Memory B cell (primary cell): ENCODE results near the gene ING5.
"Not testable (repeated sequence)": the region's sequence is repeated elsewhere in the genome, so short reads cannot be mapped to it uniquely, and the experiment has no call there.

Experiments used
- ATAC-seq: fragments of 150-1000 bp; cut with Tn5 transposase; 2 replicates; pipeline ENCODE4 v1.10.0; 2021; ENCODE audit warnings: low read depth, mild to moderate bottlenecking, moderate library complexity
- DNase-seq, 2 donors: peaks; one replicate each; pipeline ENCODE4 v3.0.0; 2022; ENCODE audit warnings: low spot score in 2 of 2
- H3K27ac Mint-ChIP-seq: one replicate; pipeline ENCODE4 v1.8.0; 2022; ENCODE audit warnings: mild to moderate bottlenecking, moderate library complexity, mixed read lengths
- H3K27me3 Mint-ChIP-seq: one replicate; pipeline ENCODE4 v1.8.0; 2022; ENCODE audit warnings: mixed read lengths
- H3K36me3 Mint-ChIP-seq: one replicate; pipeline ENCODE4 v1.8.0; 2022; ENCODE audit warnings: mild to moderate bottlenecking, mixed read lengths
- H3K4me1 Mint-ChIP-seq: one replicate; pipeline ENCODE4 v1.8.0; 2022; ENCODE audit warnings: mixed read lengths
- H3K4me3 Mint-ChIP-seq: one replicate; pipeline ENCODE4 v1.8.0; 2022; ENCODE audit warnings: mild to moderate bottlenecking, moderate library complexity, mixed read lengths
- H3K9me3 Mint-ChIP-seq: one replicate; pipeline ENCODE4 v1.8.0; 2022; ENCODE audit warnings: mixed read lengths

ING5 gene

DNA sequence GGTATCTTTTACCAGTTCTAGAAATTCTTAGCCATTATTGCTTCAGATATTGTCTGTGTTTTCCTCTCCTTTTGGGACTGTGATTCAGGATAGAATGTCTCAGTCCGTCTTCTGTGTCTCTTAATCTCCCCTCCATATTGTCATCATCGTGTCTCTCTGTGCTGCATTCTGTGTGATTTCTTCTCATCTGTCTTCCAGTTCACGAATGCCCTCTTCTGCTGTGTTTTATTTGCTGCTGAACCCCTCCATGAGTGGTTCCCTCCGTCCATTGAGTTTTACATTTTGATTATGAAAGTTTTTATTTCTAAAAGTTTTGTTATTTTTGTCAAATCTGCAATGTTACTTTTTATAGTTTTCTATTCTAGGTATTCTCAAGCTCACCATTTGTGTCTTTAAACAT is 44.2 kb downstream of the ING5 start:
- peaks cover 3% of the 10 kb centered on the region for H3K9me3 Mint-ChIP-seq
- H3K36me3 Mint-ChIP-seq: peaks cover 21% of the 10 kb centered on the region
- no peak overlapping the region for H3K27ac Mint-ChIP-seq
- no peak for ATAC-seq
- no peak overlapping the region for H3K4me3 Mint-ChIP-seq
- no peaks in the 10 kb centered on the region for H3K27me3 Mint-ChIP-seq
- H3K4me1 Mint-ChIP-seq: peaks cover 4% of the 10 kb centered on the region
- DNase-seq: no peak

DNA sequence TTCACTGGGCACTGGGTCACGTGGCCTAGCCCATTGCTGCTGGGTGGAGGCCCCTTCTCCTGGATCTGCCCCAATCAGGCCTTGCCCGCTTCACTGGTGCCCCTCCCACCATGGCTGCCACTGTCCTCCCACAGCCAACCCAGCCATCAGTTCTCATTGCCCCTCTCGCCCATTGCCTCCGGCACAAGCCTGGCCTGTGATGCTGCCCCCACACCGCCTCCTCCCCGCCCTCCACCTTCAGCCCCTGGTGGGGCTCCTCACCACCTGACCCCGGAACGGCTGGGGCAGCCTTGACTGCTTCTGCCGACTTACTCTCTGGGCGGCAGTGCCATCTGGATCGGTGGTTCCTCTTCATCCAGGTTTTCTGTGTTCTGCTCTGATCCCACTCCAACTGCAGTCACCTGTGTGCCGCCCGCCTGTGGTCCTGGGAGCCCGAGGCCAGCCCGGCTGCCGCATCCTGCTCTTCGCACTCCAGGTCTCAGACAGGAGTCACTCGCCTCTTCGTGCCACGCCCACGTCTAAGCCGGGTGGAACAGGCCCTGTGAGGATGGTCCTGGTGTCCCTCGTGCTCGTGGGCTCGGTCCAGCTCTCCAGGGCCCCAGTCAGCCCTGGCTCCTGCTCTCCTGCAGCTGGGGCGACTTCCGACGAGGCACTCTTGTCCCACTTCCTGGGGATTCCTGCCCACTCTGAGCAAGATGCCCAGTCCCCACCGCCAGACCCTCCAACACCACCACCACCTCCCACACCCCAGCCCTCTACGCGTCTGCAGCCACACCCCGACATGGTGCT is 46.8 kb downstream of the ING5 start:
- DNase-seq: no peak
- ATAC-seq: no peak
- H3K36me3 Mint-ChIP-seq: peaks cover 21% of the 10 kb centered on the region
- no peak overlapping the region for H3K4me3 Mint-ChIP-seq
- peaks cover 2% of the 10 kb centered on the region for H3K4me1 Mint-ChIP-seq
- no peaks in the 10 kb centered on the region for H3K27me3 Mint-ChIP-seq
- peaks cover 3% of the 10 kb centered on the region for H3K9me3 Mint-ChIP-seq
- no peak overlapping the region for H3K27ac Mint-ChIP-seq

DNA sequence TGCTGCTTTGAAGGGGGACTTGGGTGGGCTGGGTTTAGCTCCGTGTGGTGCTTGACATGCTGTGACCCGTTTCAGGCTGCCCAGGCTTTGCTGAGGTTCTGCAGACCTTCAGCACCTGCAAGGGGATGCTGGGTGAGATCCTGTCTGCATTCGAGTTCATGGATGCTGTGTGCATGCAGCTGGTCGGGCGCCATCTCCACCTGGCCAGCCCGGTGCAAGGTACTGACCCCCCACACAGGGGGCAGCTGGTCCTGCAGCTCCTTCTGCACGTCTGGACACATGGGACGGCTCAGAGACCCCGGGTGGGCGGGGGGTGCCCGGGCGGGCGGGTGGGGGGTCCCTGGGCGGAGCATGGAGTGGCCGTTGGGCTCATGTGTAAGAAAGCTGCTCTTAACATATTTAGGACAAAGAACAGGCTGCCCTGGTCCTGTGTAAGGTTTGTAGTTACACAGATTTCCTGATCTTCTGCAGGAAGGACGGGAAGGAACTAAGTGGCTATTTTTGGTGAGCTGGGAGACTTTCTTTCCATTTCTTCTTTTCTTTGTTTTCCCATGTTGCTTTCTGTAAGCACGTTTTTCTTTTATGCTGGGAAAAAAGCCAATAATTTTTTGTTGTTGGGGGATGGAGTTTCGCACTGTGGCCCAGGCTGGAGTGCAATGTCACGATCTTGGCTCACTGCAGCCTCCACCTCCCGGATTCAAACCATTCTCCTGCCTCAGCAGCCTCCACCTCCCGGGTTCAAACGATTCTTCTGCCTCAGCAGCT is 48.4 kb downstream of the ING5 start:
- Mint-ChIP-seq H3K4me3 (no peak overlapping the region), H3K27me3 (no peaks in the 10 kb centered on the region), H3K27ac (no peak overlapping the region), H3K36me3 (peaks cover 22% of the 10 kb centered on the region), H3K9me3 (peaks cover 3% of the 10 kb centered on the region), H3K4me1 (peaks cover 4% of the 10 kb centered on the region)
- DNase-seq (no peak), ATAC-seq (no peak)

DNA sequence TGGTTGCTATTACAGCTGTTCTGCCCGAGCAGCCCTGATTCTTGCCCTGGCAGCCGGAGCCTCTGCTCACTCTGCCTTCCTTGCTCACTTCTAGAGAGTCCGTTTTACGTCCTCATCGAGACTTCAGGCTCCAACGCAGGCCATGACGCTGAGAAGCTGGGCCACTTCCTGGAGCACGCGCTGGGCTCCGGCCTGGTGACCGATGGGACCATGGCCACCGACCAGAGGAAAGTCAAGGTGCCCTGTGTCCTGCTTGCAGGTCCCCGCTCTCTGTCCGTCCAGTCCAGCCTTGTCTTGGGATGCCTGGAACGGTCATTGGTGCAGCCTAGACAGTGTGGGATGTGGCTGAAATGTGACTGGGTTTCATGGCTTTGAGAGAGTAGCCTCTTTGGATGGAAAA is 49.3 kb downstream of the ING5 start:
- no peak overlapping the region for H3K27ac Mint-ChIP-seq
- no peaks in the 10 kb centered on the region for H3K9me3 Mint-ChIP-seq
- peaks cover 4% of the 10 kb centered on the region for H3K4me1 Mint-ChIP-seq
- H3K36me3 Mint-ChIP-seq: peaks cover 13% of the 10 kb centered on the region
- no peaks in the 10 kb centered on the region for H3K27me3 Mint-ChIP-seq
- ATAC-seq: no peak
- H3K4me3 Mint-ChIP-seq: no peak overlapping the region
- DNase-seq: no peak

DNA sequence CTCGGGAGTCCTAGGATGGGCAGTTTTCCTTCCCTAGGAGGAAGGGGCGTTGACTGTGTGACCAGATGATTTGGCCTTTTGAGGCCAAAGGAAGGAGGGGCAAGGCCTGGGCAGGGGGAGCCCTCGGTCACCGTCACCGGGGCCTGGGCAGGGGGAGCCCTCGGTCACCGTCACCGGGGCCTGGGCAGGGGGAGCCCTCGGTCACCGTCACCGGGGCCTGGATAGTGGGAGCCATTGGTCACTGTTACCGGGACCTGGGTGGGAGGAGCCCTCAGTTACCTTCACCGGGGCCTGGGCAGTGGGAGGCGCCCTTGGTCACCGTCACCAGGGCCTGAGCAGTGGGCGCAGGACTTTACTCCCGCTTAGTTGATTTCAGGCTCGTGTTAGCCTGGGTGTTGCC is 49.9 kb downstream of the ING5 start:
- no peaks in the 10 kb centered on the region for H3K9me3 Mint-ChIP-seq
- H3K36me3 Mint-ChIP-seq: peaks cover 12% of the 10 kb centered on the region
- no peak overlapping the region for H3K27ac Mint-ChIP-seq
- H3K27me3 Mint-ChIP-seq: no peaks in the 10 kb centered on the region
- no peak overlapping the region for H3K4me3 Mint-ChIP-seq
- H3K4me1 Mint-ChIP-seq: peaks cover 4% of the 10 kb centered on the region
- ATAC-seq: no peak
- no peak for DNase-seq

DNA sequence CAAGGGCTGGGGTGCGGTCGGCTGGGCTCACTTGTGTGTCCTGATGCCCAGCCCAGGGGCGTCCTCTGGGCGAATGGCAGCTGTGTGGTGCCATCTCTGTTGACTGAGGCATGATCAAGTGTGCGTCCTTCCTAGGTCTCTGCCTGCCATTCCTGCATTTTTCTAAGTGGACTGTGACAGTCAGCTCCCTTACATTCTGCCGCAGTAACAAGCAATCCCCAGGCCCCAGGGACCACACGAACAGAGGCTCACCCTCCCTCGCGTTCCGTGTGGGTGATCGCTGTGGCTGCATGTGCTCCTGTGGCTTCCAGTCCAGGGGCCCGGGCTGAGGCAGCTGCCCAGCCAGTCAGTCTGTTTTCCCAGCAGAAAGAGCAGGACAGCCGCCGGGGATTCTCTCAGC is 50.4 kb downstream of the ING5 start:
- DNase-seq (no peak), ATAC-seq (no peak)
- Mint-ChIP-seq H3K36me3 (peaks cover 14% of the 10 kb centered on the region), H3K4me3 (no peak overlapping the region), H3K27me3 (no peaks in the 10 kb centered on the region), H3K4me1 (peaks cover 4% of the 10 kb centered on the region), H3K9me3 (no peaks in the 10 kb centered on the region), H3K27ac (no peak overlapping the region)

DNA sequence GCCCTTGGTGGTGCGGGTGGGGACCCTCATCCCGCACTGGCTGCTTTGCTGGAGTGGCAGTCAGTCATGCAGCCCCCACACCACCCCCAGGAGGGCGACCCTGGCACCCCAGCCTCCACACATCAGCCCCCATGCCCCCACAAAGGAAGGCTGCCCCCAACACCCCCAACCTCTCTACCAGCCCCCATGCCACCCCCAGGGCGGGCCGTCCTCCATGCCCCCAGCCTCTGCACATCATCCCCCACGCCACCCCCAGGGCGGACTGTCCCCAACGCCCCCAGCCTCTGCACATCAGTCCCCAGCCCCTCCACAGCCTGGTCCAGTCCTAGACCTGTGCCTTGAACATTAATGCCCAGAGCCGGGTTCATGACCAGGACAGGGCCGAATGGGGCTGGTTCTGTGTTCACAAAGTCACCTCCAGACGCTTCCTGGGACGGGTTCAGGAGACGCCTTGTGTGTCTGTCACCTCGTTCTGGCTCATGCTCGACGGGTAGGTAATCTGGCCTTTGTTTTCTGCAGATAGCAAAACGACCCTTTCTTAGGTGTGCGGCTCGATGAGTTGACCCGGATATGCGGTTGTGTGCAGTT is 50.9 kb downstream of the ING5 start:
- DNase-seq (no peak), ATAC-seq (no peak)
- Mint-ChIP-seq H3K27me3 (no peaks in the 10 kb centered on the region), H3K9me3 (no peaks in the 10 kb centered on the region), H3K4me3 (no peak overlapping the region), H3K4me1 (peaks cover 4% of the 10 kb centered on the region), H3K27ac (no peak overlapping the region), H3K36me3 (peaks cover 14% of the 10 kb centered on the region)

DNA sequence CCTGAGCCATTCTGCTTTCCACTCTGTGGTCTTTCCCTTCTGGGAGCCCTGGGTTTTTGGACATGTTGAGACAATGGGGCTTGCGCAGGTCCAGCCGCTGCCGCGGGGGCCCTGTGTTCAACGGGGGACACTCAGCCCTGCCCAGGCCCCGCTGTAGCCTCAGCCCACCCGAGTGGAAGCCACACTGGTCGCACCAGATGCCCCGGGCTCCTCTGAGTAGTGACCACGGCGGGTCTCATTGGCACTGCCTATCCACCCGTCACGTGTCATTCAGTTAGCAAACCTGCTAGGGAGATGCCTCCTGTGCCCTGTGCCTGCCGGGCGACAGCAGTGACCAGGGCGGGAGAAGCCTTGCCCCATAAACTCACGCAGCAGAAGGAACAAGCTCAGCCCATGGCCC is 51.7 kb downstream of the ING5 start:
- no peaks in the 10 kb centered on the region for H3K27me3 Mint-ChIP-seq
- peaks cover 4% of the 10 kb centered on the region for H3K4me1 Mint-ChIP-seq
- no peak overlapping the region for H3K4me3 Mint-ChIP-seq
- H3K27ac Mint-ChIP-seq: no peak overlapping the region
- ATAC-seq: no peak
- no peak for DNase-seq
- H3K36me3 Mint-ChIP-seq: peaks cover 12% of the 10 kb centered on the region
- H3K9me3 Mint-ChIP-seq: no peaks in the 10 kb centered on the region

DNA sequence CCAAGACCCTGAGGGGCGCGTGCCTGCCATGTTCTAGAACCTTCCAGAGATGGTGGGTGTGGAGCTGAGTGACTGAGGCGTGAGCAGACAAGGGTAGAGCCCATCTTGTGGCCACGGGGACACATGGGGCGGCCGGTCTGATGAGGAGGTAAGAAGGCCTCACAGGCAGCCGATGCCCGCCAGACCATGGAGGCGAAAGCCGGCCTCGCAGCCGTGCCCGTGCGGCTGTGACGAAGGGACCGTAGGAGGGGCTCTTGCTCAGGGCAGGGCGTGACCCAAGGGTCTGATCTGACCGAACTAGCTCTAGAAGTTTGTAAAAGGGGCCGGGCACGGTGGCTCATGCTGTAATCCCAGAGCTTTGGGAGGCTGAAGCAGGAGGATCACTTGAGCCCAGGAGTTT is 52.2 kb downstream of the ING5 start:
- DNase-seq (no peak), ATAC-seq (no peak)
- no peak overlapping the region for H3K27ac Mint-ChIP-seq
- peaks cover 4% of the 10 kb centered on the region for H3K4me1 Mint-ChIP-seq
- H3K27me3 Mint-ChIP-seq: no peaks in the 10 kb centered on the region
- H3K4me3 Mint-ChIP-seq: no peak overlapping the region
- peaks cover 10% of the 10 kb centered on the region for H3K36me3 Mint-ChIP-seq
- H3K9me3 Mint-ChIP-seq: no peaks in the 10 kb centered on the region

DNA sequence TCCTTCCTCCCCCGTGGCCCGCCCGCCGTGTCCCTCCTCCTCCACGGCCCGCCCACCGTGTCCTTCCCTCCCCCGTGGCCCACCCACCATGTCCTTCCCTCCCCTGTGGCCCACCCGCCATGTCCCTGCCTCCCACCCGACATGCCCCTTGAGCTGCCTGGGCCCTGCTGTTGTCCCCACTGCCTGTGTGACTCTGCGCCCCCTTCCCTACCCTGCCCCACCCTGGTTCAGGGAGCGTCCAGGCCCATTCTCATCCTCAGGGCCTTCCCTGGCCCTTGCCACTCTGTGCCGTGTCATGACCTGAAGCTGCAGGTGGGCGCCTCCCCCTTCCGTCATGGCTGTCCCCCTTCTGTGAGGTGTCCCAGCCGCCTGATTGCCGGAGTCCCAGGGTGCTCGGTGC is 53.3 kb downstream of the ING5 start:
- H3K27ac Mint-ChIP-seq: no peak overlapping the region
- H3K4me3 Mint-ChIP-seq: no peak overlapping the region
- no peaks in the 10 kb centered on the region for H3K9me3 Mint-ChIP-seq
- H3K27me3 Mint-ChIP-seq: no peaks in the 10 kb centered on the region
- DNase-seq: no peak
- H3K36me3 Mint-ChIP-seq: peaks cover 12% of the 10 kb centered on the region
- H3K4me1 Mint-ChIP-seq: peaks cover 2% of the 10 kb centered on the region
- no peak for ATAC-seq

DNA sequence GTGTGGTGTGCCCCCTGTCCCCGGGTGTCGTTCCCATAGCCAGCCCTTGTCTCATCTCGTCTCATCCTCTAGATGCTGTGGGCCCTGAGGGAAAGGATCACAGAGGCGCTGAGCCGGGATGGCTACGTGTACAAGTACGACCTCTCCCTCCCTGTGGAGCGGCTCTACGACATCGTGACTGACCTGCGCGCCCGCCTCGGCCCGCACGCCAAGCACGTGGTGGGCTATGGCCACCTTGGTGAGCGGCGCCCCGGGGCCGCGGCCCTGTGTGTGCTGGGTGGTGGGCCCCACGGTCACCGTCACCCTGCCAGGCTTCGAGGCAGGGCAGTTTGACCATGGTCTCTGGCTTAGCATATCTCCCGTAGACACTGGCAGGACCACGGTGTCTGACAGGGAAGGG is 53.9 kb downstream of the ING5 start:
- Mint-ChIP-seq H3K4me1 (peaks cover 2% of the 10 kb centered on the region), H3K36me3 (peaks cover 13% of the 10 kb centered on the region), H3K4me3 (no peak overlapping the region), H3K27me3 (no peaks in the 10 kb centered on the region), H3K9me3 (no peaks in the 10 kb centered on the region), H3K27ac (no peak overlapping the region)
- DNase-seq (no peak), ATAC-seq (no peak)

DNA sequence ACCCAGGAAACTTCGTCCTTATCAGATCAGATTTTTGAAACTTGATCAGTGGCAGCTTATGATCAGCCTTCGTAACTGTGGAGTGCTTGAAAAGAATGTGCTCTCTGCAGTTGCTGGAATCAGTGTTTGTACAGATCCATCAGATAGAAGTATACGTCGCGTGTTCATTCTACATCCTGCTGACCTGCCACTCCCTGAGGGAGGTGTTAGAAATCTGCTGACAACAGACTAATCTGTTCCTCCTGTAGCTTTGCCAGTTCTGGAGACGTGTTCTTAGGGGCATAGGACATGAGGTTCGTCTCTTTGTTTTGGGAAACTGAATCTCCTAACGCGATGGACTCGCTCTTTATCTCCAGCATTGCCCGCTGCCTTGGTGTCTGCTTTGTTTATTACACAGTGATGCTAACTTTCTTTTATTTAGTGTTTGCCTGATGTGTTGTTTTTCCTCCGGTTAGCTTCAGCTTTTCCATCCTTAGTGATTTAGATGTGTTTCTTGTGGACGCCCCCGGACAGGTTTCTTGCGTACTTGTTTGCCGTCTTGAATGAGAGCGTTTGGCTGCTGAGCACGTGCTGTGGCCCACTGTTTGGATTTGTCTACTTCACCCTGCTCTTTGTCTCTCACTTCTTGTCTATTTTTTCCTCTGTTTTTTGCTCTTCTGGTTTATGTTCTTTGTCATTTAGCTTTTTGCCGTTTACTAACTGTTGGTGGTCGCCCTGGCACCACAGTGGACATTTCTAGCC is 57.4 kb downstream of the ING5 start:
- H3K27ac Mint-ChIP-seq: no peak overlapping the region
- no peaks in the 10 kb centered on the region for H3K27me3 Mint-ChIP-seq
- no peak overlapping the region for H3K4me3 Mint-ChIP-seq
- no peaks in the 10 kb centered on the region for H3K4me1 Mint-ChIP-seq
- DNase-seq (no peak), ATAC-seq (no peak)
- peaks cover 17% of the 10 kb centered on the region for H3K36me3 Mint-ChIP-seq
- no peaks in the 10 kb centered on the region for H3K9me3 Mint-ChIP-seq

DNA sequence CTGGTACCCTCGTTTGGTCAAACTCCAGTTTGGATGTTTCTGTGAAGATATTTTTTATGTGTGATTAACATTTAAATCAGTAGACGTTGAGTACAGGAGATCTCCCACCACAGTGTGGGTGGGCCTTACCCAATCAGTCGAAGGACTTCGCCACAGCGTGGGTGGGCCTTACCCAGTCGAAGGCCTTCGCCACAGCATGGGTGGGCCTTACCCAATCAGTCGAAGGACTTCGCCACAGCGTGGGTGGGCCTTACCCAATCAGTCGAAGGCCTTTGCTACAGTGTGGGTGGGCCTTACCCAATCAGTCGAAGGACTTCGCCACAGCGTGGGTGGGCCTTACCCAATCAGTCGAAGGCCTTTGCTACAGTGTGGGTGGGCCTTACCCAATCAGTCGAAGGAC is 58.1 kb downstream of the ING5 start:
- H3K4me3 Mint-ChIP-seq, H3K4me1 Mint-ChIP-seq, ATAC-seq, H3K27me3 Mint-ChIP-seq, H3K9me3 Mint-ChIP-seq, DNase-seq, H3K27ac Mint-ChIP-seq: not testable (repeated sequence)
- H3K36me3 Mint-ChIP-seq: peaks cover 17% of the 10 kb centered on the region

DNA sequence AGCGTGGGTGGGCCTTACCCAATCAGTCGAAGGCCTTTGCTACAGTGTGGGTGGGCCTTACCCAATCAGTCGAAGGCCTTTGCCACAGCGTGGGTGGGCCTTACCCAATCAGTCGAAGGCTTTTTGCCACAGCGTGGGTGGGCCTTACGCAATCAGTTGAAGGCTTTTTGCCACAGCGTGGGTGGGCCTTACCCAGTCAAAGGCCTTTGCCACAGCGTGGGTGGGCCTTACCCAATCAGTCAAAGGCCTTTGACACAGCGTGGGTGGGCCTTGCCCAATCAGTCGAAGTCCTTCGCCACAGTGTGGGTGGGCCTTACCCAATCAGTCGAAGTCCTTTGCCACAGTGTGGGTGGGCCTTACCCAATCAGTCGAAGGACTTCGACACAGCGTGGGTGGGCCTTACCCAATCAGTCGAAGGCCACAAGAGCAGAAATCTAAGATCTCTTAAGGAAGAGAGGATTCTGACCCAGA is 58.5 kb downstream of the ING5 start:
- peaks cover 17% of the 10 kb centered on the region for H3K36me3 Mint-ChIP-seq

More for the DNA sequence above, 58.5 kb downstream of the ING5 start:
- no peak overlapping the region for H3K4me3 Mint-ChIP-seq
- DNase-seq (no peak), ATAC-seq (no peak)
- H3K4me1 Mint-ChIP-seq: no peaks in the 10 kb centered on the region
- H3K27me3 Mint-ChIP-seq: no peaks in the 10 kb centered on the region
- no peaks in the 10 kb centered on the region for H3K9me3 Mint-ChIP-seq
- H3K27ac Mint-ChIP-seq: no peak overlapping the region
